ENCODE measurements around the gene F9. TPM values are rescaled to one million over a fixed set of nuclear protein-coding genes. Genes with fewer than 3 reads are reported as not detected.
A peak's percentile ranks its signal among the peaks of the same experiment; 100 is the strongest.

Gene F9
- total RNA-seq, 1 experiment from 2014 or later = not detected

DNA sequence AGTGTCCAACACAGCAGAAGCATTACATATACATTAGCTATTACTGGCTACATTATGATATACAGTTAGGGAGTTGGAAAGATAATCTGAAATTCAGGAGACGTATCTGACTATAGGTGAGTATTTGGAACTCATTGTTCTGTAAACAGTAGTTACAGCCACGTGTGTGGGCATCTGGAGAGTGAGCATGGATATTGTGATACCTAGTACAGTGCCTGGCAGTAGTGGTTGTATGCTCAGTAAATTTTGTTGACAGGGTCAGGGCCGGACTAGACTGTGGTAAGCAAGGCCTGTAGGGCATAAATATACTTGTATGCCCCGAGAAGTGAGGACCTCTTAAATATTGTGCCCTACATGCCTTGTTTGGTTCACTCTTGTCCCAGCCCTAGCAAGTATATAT is 2.9 kb downstream of the F9 start:
- no peak overlapping the region for H3K4me2 ChIP-seq (ENCODE audit: low read depth, low read length, poor library complexity, severe bottlenecking)
- DNase-seq = no peak
- no peak overlapping the region for H3K27ac ChIP-seq (ENCODE audit: low read length)
- H3K4me3 ChIP-seq (ENCODE audit: low read length) = peak overlapping the region; percentile 19; the same call in 1 of the 2 replicates
- no peaks in the 10 kb centered on the region; the same call in none of the 2 replicates for H3K9me3 ChIP-seq (ENCODE audit: low read length)
- H3K36me3 ChIP-seq (ENCODE audit: insufficient read depth, low read length) = no peaks in the 10 kb centered on the region
- no peaks in the 10 kb centered on the region for H3K79me2 ChIP-seq (ENCODE audit: low read length)
- H3K4me1 ChIP-seq (ENCODE audit: low read length) = peaks cover 25% of the 10 kb centered on the region
- no peak overlapping the region for H2AFZ ChIP-seq (ENCODE audit: low read length)
- H3K9ac ChIP-seq (ENCODE audit: low read length) = no peak overlapping the region
- no peaks in the 10 kb centered on the region for H3K9me2 ChIP-seq (replicated peaks; ENCODE audit: insufficient read depth, low read length)
- H4K20me1 ChIP-seq (ENCODE audit: insufficient read depth, low read depth, low read length) = no peaks in the 10 kb centered on the region
- no peaks in the 10 kb centered on the region for H3K27me3 ChIP-seq (ENCODE audit: low read length)

DNA sequence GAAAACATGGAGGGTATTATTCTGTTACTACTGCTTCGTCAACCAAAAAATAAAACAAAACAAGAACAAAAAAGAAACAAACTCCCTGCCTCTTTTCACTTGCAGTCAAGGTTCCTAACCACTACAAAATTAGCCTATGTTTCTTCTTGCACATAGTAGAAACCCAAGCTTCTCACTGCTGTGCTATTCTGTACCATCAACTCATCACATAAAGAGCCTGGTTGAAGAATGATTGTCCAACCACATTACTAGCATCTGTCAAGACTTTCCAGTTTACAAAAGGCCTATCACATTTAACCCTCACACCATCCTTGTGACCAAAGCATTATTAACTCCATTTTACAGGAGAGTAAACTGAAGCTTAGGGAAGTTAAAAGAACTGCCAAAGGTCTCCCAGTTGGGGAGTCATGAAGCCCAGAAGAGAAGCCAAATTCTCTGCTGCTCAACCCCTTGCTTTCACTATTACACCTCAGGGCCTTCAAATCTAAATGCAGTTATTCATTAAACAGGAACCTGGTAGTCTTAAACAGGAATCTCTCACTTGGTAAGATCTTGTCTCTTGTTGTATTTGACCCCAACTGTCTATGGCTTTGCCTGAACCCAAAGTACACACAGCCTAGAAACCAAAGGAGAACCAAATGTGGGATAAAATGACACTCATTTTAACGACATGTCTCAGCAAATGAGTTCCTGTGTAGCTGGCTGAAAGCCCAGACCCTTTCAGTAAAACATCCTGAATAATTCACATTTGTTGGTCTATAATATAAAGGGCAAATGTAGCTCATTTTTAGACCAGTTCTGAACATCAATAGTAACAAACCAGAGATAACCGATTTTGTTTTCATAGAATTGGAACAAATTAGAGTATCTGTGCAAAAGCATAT is 8.6 kb downstream of the F9 start:
- no peaks in the 10 kb centered on the region for H3K36me3 ChIP-seq (ENCODE audit: insufficient read depth, low read length)
- no peaks in the 10 kb centered on the region for H3K27me3 ChIP-seq (ENCODE audit: low read length)

DNA sequence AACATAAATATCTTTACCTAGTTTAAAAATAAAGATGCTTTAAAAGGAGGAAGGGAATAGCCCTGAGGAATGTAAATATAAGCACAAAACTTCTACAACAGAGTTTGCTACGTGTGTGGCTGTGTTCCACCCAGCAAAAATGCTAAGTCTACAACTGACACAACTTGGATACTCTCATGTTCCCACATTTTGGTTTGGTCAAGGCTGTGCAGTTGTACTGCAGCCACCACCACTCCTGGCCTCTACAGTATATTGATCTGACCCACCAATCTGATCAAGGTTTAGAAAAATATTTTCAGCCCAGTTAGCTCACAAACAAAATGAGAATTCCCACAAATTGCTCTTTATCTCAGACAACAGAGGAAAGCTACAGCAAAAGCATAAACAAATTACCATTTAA is 12.1 kb downstream of the F9 start:
- H3K27ac ChIP-seq (ENCODE audit: low read length) = no peak overlapping the region
- H3K9me2 ChIP-seq (replicated peaks; ENCODE audit: insufficient read depth, low read length) = no peaks in the 10 kb centered on the region
- no peaks in the 10 kb centered on the region for H3K79me2 ChIP-seq (ENCODE audit: low read length)
- no peaks in the 10 kb centered on the region for H3K9me3 ChIP-seq (ENCODE audit: low read length)
- no peaks in the 10 kb centered on the region for H3K4me1 ChIP-seq (ENCODE audit: low read length)
- no peak overlapping the region for H3K4me2 ChIP-seq (ENCODE audit: low read depth, low read length, poor library complexity, severe bottlenecking)
- H3K9ac ChIP-seq (ENCODE audit: low read length) = no peak overlapping the region
- DNase-seq = no peak
- no peak overlapping the region for H2AFZ ChIP-seq (ENCODE audit: low read length)
- H3K4me3 ChIP-seq (ENCODE audit: low read length) = no peak overlapping the region
- no peaks in the 10 kb centered on the region for H3K36me3 ChIP-seq (ENCODE audit: insufficient read depth, low read length)
- no peaks in the 10 kb centered on the region for H3K27me3 ChIP-seq (ENCODE audit: low read length)
- H4K20me1 ChIP-seq (ENCODE audit: insufficient read depth, low read depth, low read length) = no peaks in the 10 kb centered on the region

More for the DNA sequence above, 8.6 kb downstream of the F9 start:
- Histone ChIP-seq H4K20me1 (ENCODE audit: insufficient read depth, low read depth, low read length) (no peaks in the 10 kb centered on the region), H3K9me3 (ENCODE audit: low read length) (no peaks in the 10 kb centered on the region; the same call in 1 of the 2 replicates), H3K79me2 (ENCODE audit: low read length) (no peaks in the 10 kb centered on the region), H3K4me2 (ENCODE audit: low read depth, low read length, poor library complexity, severe bottlenecking) (no peak overlapping the region), H3K4me1 (ENCODE audit: low read length) (peaks cover 6% of the 10 kb centered on the region), H3K9me2 (replicated peaks; ENCODE audit: insufficient read depth, low read length) (no peaks in the 10 kb centered on the region), H3K27ac (ENCODE audit: low read length) (no peak overlapping the region), H3K9ac (ENCODE audit: low read length) (no peak overlapping the region), H3K4me3 (ENCODE audit: low read length) (no peak overlapping the region), H2AFZ (ENCODE audit: low read length) (no peak overlapping the region)
- DNase-seq = no peak

DNA sequence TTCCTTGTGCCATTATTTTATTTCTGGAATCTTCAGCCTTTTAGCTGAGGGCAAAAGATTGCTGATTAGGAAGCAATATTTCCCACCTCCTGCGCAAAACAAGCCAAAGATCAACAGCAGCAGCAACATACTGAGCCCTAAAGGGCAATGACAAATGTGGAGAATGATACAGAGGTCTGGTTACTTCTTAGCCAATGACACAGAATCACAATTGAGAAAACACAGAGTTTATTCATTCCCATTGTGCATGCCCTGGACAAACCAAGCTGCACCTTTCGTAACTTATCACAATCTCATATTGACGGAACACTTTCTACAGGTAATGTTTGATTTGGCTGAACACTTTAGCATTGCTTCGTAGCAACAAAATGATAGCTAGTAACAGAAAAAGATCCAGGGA is 13.4 kb downstream of the F9 start:
- Histone ChIP-seq H3K9me3 (ENCODE audit: low read length) (no peaks in the 10 kb centered on the region), H3K4me2 (ENCODE audit: low read depth, low read length, poor library complexity, severe bottlenecking) (no peak overlapping the region), H2AFZ (ENCODE audit: low read length) (no peak overlapping the region), H3K27me3 (ENCODE audit: low read length) (no peaks in the 10 kb centered on the region), H3K36me3 (ENCODE audit: insufficient read depth, low read length) (no peaks in the 10 kb centered on the region), H4K20me1 (ENCODE audit: insufficient read depth, low read depth, low read length) (no peaks in the 10 kb centered on the region), H3K27ac (ENCODE audit: low read length) (no peak overlapping the region), H3K4me3 (ENCODE audit: low read length) (no peak overlapping the region), H3K4me1 (ENCODE audit: low read length) (no peaks in the 10 kb centered on the region), H3K9me2 (replicated peaks; ENCODE audit: insufficient read depth, low read length) (no peaks in the 10 kb centered on the region), H3K9ac (ENCODE audit: low read length) (no peak overlapping the region), H3K79me2 (ENCODE audit: low read length) (no peaks in the 10 kb centered on the region)
- no peak for DNase-seq

DNA sequence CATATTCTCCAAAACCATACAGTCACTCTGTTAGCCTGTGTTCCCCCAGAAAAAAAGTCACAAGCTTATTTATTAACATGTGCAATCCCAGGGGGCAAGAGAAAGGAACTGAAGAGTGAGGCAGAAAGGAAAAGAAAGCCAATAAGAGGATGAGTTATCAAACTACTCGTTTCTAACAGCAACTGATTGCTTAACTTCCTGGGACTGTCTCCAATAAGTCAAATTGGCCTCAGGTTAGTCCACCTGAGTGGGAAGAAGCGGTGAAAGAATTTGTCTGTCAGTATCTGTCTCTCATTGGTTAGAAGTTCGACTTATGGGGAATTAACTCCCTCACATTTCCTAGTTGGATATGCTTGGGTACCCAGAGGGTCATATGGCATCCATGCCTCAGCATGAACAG is 14.1 kb downstream of the F9 start:
- Histone ChIP-seq H3K9ac (ENCODE audit: low read length) (no peak overlapping the region), H3K9me2 (replicated peaks; ENCODE audit: insufficient read depth, low read length) (no peaks in the 10 kb centered on the region), H3K27me3 (ENCODE audit: low read length) (no peaks in the 10 kb centered on the region), H3K4me3 (ENCODE audit: low read length) (no peak overlapping the region), H3K9me3 (ENCODE audit: low read length) (no peaks in the 10 kb centered on the region), H4K20me1 (ENCODE audit: insufficient read depth, low read depth, low read length) (no peaks in the 10 kb centered on the region), H3K27ac (ENCODE audit: low read length) (no peak overlapping the region), H3K4me1 (ENCODE audit: low read length) (no peaks in the 10 kb centered on the region), H3K4me2 (ENCODE audit: low read depth, low read length, poor library complexity, severe bottlenecking) (no peak overlapping the region), H3K79me2 (ENCODE audit: low read length) (no peaks in the 10 kb centered on the region), H2AFZ (ENCODE audit: low read length) (no peak overlapping the region), H3K36me3 (ENCODE audit: insufficient read depth, low read length) (no peaks in the 10 kb centered on the region)
- no peak for DNase-seq

DNA sequence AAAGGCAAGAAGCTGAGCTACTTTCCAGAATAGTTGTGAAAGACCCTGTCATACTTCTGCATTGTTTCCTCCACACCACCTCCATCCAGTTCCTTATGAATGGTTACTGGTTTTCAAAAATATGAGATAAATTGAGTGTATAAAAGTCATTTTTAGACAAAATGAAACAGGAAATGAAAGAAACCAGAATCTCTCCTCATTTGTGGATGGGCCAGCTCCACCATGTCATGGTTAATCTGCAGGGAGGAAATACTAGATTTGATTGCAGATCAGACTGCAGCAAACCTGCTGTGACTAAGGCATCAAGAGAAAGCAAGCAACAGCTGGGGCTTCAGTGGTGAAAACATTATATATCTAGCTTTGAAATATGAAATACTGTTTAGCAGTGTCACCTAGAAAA is 23.8 kb downstream of the F9 start:
- H3K27me3 ChIP-seq (ENCODE audit: low read length) = no peaks in the 10 kb centered on the region
- H3K4me3 ChIP-seq (ENCODE audit: low read length) = peak overlapping the region; percentile 39; the same call in 1 of the 2 replicates
- peak overlapping the region; percentile 59 for H3K27ac ChIP-seq (ENCODE audit: low read length)
- no peak overlapping the region for H2AFZ ChIP-seq (ENCODE audit: low read length)
- peak overlapping the region; percentile 61 for H3K4me2 ChIP-seq (ENCODE audit: low read depth, low read length, poor library complexity, severe bottlenecking)
- peaks cover 27% of the 10 kb centered on the region for H3K4me1 ChIP-seq (ENCODE audit: low read length)
- no peaks in the 10 kb centered on the region for H3K9me3 ChIP-seq (ENCODE audit: low read length)
- no peaks in the 10 kb centered on the region for H3K79me2 ChIP-seq (ENCODE audit: low read length)
- H4K20me1 ChIP-seq (ENCODE audit: insufficient read depth, low read depth, low read length) = no peaks in the 10 kb centered on the region
- H3K9me2 ChIP-seq (replicated peaks; ENCODE audit: insufficient read depth, low read length) = no peaks in the 10 kb centered on the region
- no peak overlapping the region for H3K9ac ChIP-seq (ENCODE audit: low read length)
- peak; percentile 63 for DNase-seq
- no peaks in the 10 kb centered on the region for H3K36me3 ChIP-seq (ENCODE audit: insufficient read depth, low read length)

DNA sequence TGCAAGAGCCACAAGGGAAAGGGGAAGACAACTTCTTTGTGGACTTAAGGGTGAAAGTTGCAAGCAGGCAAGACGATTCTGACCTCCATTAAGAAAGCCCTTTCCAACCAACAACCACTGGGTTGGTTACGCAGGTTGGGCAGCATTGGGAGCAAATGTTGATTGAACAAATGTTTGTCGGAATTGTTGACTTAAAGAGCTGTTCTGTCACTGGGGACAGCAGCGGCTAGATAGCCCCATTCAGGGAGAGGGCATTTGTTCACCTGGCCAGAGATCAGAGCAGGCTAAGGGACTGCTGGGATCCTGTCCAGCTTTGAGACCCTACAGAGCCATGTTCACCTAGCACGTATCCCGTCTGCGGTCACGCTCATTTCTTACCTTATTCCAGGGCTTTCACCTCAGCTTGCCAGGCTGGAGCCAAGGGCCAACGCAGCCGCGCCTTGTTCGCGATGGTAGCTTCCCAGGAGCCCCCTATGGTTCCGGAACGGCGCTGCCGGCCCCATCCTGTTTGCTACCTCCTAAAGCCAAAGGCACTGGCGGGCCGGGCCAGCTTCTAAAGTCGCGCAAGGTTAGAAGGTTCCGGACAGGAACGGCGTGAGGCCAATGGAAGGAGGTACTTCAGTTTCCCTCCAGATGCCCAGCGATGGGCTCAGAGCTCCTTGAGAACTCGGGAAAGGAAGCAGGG is 24.6 kb downstream of the F9 start:
- no peaks in the 10 kb centered on the region for H3K9me3 ChIP-seq (ENCODE audit: low read length)
- H3K27ac ChIP-seq (ENCODE audit: low read length) = peak overlapping the region; percentile 59
- no peak overlapping the region for H3K9ac ChIP-seq (ENCODE audit: low read length)
- H3K27me3 ChIP-seq (ENCODE audit: low read length) = no peaks in the 10 kb centered on the region
- no peaks in the 10 kb centered on the region for H3K79me2 ChIP-seq (ENCODE audit: low read length)
- 0 out of 2 replicates have a peak overlapping the region, but pooled peaks have one; percentile 0 for H3K4me3 ChIP-seq (ENCODE audit: low read length)
- H3K4me1 ChIP-seq (ENCODE audit: low read length) = peaks cover 27% of the 10 kb centered on the region
- H4K20me1 ChIP-seq (ENCODE audit: insufficient read depth, low read depth, low read length) = no peaks in the 10 kb centered on the region
- H3K9me2 ChIP-seq (replicated peaks; ENCODE audit: insufficient read depth, low read length) = no peaks in the 10 kb centered on the region
- H3K36me3 ChIP-seq (ENCODE audit: insufficient read depth, low read length) = no peaks in the 10 kb centered on the region
- no peak for DNase-seq
- peak overlapping the region; percentile 61 for H3K4me2 ChIP-seq (ENCODE audit: low read depth, low read length, poor library complexity, severe bottlenecking)
- peak overlapping the region; percentile 54; the same call in 1 of the 2 replicates for H2AFZ ChIP-seq (ENCODE audit: low read length)

DNA sequence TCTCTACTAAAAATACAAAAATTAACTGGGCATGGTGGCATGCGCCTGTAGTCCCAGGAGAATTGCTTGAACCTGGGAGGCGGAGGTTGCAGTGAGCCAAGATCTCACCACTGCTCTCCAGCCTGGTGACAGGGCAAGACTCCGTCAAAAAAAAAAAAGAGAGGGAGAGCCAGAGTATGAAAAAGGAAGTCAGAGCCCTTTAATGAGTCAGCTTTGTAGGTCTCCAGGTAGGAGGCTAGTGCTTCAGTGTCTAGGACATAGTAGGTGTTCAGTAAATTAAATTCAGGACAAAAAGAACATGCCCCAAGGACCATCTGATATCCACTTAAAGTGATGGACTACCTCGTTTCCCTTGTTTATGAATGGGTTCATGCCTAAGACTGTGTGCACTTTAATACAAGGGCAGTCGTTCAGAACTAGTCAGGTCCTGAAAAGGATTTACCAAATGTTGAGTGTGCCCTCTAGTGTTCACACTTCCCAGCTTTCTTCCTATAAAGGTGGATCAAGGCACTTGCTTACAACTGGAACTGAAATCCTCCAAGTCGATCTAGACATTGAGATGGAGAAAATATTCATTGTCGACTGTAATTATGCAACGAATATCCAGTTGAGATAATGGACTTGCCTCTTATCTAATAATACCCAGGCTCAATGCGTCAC is 29.0 kb downstream of the F9 start:
- Histone ChIP-seq H4K20me1 (ENCODE audit: insufficient read depth, low read depth, low read length) (no peaks in the 10 kb centered on the region), H3K4me3 (ENCODE audit: low read length) (no peak overlapping the region), H3K9me3 (ENCODE audit: low read length) (no peaks in the 10 kb centered on the region), H3K36me3 (ENCODE audit: insufficient read depth, low read length) (no peaks in the 10 kb centered on the region), H3K27ac (ENCODE audit: low read length) (no peak overlapping the region), H3K4me1 (ENCODE audit: low read length) (peaks cover 10% of the 10 kb centered on the region), H3K9ac (ENCODE audit: low read length) (no peak overlapping the region), H2AFZ (ENCODE audit: low read length) (no peak overlapping the region), H3K27me3 (ENCODE audit: low read length) (no peaks in the 10 kb centered on the region), H3K4me2 (ENCODE audit: low read depth, low read length, poor library complexity, severe bottlenecking) (no peak overlapping the region), H3K9me2 (replicated peaks; ENCODE audit: insufficient read depth, low read length) (no peaks in the 10 kb centered on the region), H3K79me2 (ENCODE audit: low read length) (no peaks in the 10 kb centered on the region)
- DNase-seq = peak; percentile 84
